ENCODE measurements around the gene SULT1B1.
A peak's percentile ranks its signal among the peaks of the same experiment; 100 is the strongest.

Gene SULT1B1

GRCh38 chr4:69697536-69698242 is 62.7 kb downstream of the SULT1B1 start:
- no peak for DNase-seq (ENCODE audit: low spot score)

GRCh38 chr4:69689599-69689998 is 70.8 kb downstream of the SULT1B1 start:
- peak; percentile 47 for DNase-seq (ENCODE audit: low spot score)

- DNase-seq (ENCODE audit: low spot score) = no peak
Observed at GRCh38 chr4:69684804-69685203, 75.6 kb downstream of the SULT1B1 start.
